ENCODE data around the gene KRT24.
"Not testable (repeated sequence)": the region's sequence is repeated elsewhere in the genome, so short reads cannot be mapped to it uniquely, and the experiment has no call there.

KRT24 gene

GRCh38 chr17:40703652-40704051 is at the start of gene KRT24:
TSS of gene KRT24 (minus strand) at chr17:40703752. CDS start at chr17:40703693, 59 bp downstream.
- no peak for DNase-seq (ENCODE audit: low read depth in 1 of 2, low spot score in 1 of 2)

GRCh38 chr17:40751065-40751464 is 47.5 kb upstream of the KRT24 start:
- no peak for DNase-seq (ENCODE audit: low read depth in 1 of 2, low spot score in 1 of 2)

- DNase-seq (ENCODE audit: low read depth in 1 of 2, low spot score in 1 of 2): no peak
Observed at GRCh38 chr17:40750391-40750790, 46.8 kb upstream of the KRT24 start.

- not testable (repeated sequence) for DNase-seq (ENCODE audit: low read depth in 1 of 2, low spot score in 1 of 2)
Observed at GRCh38 chr17:40748666-40749065, 45.1 kb upstream of the KRT24 start.

- DNase-seq (ENCODE audit: low read depth in 1 of 2, low spot score in 1 of 2): no peak
Observed at GRCh38 chr17:40738553-40738952, 35.0 kb upstream of the KRT24 start.

GRCh38 chr17:40735016-40735415 is 31.5 kb upstream of the KRT24 start:
- no peak for DNase-seq (ENCODE audit: low read depth in 1 of 2, low spot score in 1 of 2)

GRCh38 chr17:40734018-40734417 is 30.5 kb upstream of the KRT24 start:
- no peak for DNase-seq (ENCODE audit: low read depth in 1 of 2, low spot score in 1 of 2)

- DNase-seq (ENCODE audit: low read depth in 1 of 2, low spot score in 1 of 2): no peak
Observed at GRCh38 chr17:40730970-40731369, 27.4 kb upstream of the KRT24 start.

- DNase-seq (ENCODE audit: low read depth in 1 of 2, low spot score in 1 of 2): no peak
Observed at GRCh38 chr17:40727447-40728231, 24.1 kb upstream of the KRT24 start.

- no peak for DNase-seq (ENCODE audit: low read depth in 1 of 2, low spot score in 1 of 2)
Observed at GRCh38 chr17:40726919-40727318, 23.4 kb upstream of the KRT24 start.

DNA sequence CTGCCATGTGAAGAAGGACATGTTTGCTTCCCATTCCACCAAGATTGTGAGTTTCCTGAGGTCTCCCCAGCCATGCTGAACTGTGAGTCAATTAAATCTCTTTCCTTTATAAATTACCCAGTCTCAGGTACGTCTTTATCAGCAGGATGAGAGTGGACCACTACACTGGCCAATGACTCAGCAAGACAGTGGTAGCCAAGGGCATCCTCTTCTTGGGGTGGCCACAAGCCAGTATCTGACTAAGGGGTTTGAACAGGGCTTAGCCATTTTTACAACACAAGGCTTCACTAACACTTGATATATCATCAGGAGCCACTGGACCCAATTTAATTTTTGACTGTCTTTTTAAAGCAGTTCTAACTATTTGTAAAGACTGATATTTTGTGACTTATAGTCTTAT is 21.1 kb upstream of the KRT24 start:
- no peak for DNase-seq (ENCODE audit: low read depth in 1 of 2, low spot score in 1 of 2)

- DNase-seq (ENCODE audit: low read depth in 1 of 2, low spot score in 1 of 2): no peak
Observed at GRCh38 chr17:40722241-40722640, 18.7 kb upstream of the KRT24 start.

GRCh38 chr17:40720899-40721298 is 17.3 kb upstream of the KRT24 start:
- no peak for DNase-seq (ENCODE audit: low read depth in 1 of 2, low spot score in 1 of 2)

DNA sequence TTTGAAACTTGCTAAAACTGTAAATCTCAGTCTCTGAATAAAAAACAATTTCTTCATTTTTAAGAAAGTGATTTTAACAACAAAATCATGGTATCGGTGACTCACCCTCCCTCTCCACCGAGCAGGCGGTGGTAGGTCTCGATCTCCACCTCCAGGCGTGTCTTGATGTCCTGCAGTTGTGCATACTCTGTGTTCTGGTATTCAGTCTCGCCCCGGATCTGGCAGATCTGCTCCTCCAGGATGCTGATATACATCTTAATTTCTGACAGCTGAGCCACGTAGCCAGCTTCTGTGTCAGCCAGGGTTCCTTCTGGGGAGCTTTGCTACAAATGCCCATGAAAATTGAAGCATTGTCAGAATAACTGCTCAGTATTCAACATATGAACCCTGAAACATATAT is 15.4 kb upstream of the KRT24 start:
- DNase-seq (ENCODE audit: low read depth in 1 of 2, low spot score in 1 of 2): no peak

- DNase-seq (ENCODE audit: low read depth in 1 of 2, low spot score in 1 of 2): no peak
Observed at GRCh38 chr17:40717776-40718175, 14.2 kb upstream of the KRT24 start.

GRCh38 chr17:40714473-40714872 is 10.9 kb upstream of the KRT24 start:
- DNase-seq (ENCODE audit: low read depth in 1 of 2, low spot score in 1 of 2): no peak

- DNase-seq (ENCODE audit: low read depth in 1 of 2, low spot score in 1 of 2): no peak
Observed at GRCh38 chr17:40707745-40708144, 4.2 kb upstream of the KRT24 start.

DNA sequence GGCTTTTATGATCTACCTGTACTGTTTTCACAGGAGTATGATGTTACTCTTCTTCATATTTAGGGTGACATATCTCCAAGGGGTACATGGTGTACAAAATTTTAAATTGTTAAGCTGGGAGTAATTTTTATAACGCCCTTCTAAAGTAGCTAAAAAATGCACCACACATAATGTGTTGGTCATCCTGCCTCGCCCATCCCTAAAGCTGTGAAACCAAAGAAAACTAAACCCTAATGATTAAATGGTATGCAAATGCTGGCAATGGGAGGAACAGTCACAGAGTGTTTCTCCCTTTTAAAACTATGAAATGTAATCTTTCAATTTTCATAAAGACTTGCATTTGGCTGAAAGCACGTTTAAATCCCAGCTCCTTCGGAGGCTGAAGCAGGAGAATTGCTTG is 2.0 kb upstream of the KRT24 start:
- DNase-seq (ENCODE audit: low read depth in 1 of 2, low spot score in 1 of 2): no peak

DNA sequence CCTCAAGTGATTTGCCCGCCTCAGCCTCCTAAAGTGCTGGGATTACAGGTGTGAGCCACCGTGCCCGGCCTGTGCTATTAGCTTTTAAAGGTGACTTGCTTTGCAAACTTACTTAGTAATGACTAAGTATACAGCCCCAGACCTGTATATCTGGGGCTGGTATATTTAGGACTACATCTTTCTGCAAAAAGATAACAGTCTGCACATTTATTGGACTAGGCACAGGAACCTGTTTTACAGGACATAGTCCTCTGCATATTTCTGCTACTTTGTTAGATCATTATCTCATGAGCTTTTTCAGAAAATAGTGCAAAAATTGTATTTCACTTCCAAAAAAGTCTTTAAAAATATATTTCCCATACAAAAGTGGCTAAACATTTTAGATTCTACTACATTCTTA is 1.3 kb downstream of the KRT24 start:
- no peak for DNase-seq (ENCODE audit: low read depth in 1 of 2, low spot score in 1 of 2)

DNA sequence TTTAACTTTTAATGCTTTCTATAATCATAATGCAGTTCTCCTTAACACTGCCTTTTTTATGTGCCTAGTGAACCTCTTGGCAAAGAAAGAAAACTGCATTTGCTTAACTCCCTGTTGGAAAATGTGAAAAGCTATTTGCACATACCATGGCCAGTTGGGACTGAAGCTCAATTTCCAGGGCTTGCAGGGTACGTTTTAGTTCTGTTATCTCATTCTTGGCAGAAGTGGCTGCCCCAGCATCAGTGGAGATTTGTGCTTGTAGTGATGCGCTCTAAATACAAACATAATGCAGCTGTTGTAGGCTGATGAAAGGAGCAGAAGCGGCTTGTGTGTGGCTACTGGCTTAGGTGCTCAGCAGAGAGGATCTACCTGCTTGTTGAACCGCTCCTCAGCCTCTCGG is 3.7 kb downstream of the KRT24 start:
- no peak for DNase-seq (ENCODE audit: low read depth in 1 of 2, low spot score in 1 of 2)

DNA sequence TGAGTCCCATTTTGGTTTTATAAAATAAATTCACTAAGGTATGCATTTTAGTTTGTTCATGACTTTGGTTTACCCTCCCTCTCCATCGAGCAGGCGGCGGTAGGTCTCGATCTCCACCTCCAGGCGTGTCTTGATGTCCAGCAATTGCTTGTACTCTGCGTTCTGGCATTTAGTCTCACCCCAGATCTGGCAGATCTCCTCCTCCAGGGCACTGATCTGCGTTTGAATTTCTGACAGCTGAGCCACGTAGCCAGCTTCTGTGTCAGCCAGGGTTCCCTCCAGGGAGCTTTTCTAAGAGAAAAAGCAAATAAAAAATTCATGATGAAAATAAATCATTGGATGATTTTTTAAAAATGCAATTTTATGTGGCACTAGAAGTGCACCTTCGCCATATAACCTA is 4.2 kb downstream of the KRT24 start:
- no peak for DNase-seq (ENCODE audit: low read depth in 1 of 2, low spot score in 1 of 2)

GRCh38 chr17:40697297-40697696 is 6.3 kb downstream of the KRT24 start:
- no peak for DNase-seq (ENCODE audit: low read depth in 1 of 2, low spot score in 1 of 2)

DNA sequence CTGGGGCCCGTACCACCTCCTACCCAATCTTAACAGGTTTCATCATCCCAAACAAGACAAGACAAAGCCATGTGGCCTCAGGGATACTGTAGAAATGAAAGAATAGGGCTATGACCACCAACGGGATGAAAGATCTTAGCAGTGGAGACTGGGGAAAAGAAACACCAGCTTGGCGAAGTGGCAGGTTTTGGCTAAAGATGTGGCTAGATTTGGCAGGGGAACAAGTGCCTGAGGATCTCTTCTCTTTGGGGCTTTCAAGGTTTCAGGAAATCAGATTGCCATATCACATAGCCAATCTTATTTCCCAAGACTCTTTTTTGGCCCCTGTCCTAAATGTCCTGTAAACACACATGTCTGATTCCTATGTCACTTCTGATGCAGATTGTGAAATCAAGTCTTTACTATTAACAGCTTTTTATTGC is 6.9 kb downstream of the KRT24 start:
- no peak for DNase-seq (ENCODE audit: low read depth in 1 of 2, low spot score in 1 of 2)

Data from activated T-helper 1 cell treated with anti-CD3 and anti-CD28 coated beads, Interleukin-2, amount 50 U/mL, for 16 hours (primary cell).